Measurements from ENCODE around the gene NRXN2. TPM values are rescaled to one million over a fixed set of nuclear protein-coding genes. Genes with fewer than 3 reads are reported as not detected.

Gene NRXN2
- total RNA-seq, 1 donor from 2014 or later = 0.14 TPM

DNA sequence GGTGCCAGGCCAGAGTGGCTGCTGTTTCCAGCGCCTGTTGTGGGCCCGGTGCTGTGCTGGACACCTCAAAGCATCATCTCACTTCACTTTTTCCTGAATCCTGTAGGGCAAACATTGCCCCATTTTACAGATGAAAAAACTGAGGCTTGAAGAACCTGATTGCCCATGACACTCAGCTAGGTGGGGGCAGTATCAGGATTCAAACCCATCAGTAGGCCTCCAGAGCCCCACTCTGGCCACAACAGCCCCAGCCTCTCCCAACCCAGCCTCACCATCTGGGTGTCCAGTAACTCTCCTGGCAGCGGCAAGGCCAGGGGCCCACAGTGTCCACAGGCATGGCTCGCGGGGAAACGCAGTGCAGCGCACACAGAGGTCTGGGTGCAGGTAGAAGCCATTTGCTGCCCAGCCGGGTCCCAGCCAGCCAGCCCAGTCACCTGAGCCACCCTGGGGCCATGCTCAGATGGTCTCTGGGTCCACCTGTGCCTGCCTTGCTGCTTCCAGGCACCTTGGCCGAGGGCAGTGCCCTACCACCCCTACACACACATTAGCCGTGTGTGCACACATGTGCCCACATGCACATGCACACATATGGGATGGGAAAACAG lies 120.4 kb downstream of the NRXN2 start:
- Mint-ChIP-seq H3K9me3 (ENCODE audit: unreplicated experiment) (no peaks in the 10 kb centered on the region), H3K4me1 (ENCODE audit: low read depth, unreplicated experiment) (no peaks in the 10 kb centered on the region), H3K36me3 (ENCODE audit: low read depth, unreplicated experiment) (no peaks in the 10 kb centered on the region), H3K27ac (ENCODE audit: unreplicated experiment) (no peak overlapping the region), H3K27me3 (ENCODE audit: low read depth, unreplicated experiment) (peaks cover 41% of the 10 kb centered on the region), H3K4me3 (ENCODE audit: unreplicated experiment) (no peak overlapping the region)
- Histone ChIP-seq H2AFZ (ENCODE audit: low read depth, low read length) (no peak overlapping the region), H3K9me3 (ENCODE audit: insufficient read depth, low read depth, low read length) (no peaks in the 10 kb centered on the region), H3K4me3 (ENCODE audit: insufficient read depth, low read depth, low read length) (no peak overlapping the region), H3K79me2 (ENCODE audit: insufficient read depth, low read length) (no peaks in the 10 kb centered on the region), H3K27me3 (ENCODE audit: insufficient read depth, low read length) (no peaks in the 10 kb centered on the region), H3K4me2 (ENCODE audit: low read length) (no peak overlapping the region), H3K36me3 (ENCODE audit: insufficient read depth, low read length) (no peaks in the 10 kb centered on the region), H3K27ac (ENCODE audit: low read depth, low read length) (no peak overlapping the region), H3K4me1 (ENCODE audit: insufficient read depth, low read length) (no peaks in the 10 kb centered on the region), H3K9ac (ENCODE audit: low read length) (no peak overlapping the region), H4K20me1 (ENCODE audit: insufficient read depth, low read length) (no peaks in the 10 kb centered on the region)
- TF ChIP-seq, protein P1, sequence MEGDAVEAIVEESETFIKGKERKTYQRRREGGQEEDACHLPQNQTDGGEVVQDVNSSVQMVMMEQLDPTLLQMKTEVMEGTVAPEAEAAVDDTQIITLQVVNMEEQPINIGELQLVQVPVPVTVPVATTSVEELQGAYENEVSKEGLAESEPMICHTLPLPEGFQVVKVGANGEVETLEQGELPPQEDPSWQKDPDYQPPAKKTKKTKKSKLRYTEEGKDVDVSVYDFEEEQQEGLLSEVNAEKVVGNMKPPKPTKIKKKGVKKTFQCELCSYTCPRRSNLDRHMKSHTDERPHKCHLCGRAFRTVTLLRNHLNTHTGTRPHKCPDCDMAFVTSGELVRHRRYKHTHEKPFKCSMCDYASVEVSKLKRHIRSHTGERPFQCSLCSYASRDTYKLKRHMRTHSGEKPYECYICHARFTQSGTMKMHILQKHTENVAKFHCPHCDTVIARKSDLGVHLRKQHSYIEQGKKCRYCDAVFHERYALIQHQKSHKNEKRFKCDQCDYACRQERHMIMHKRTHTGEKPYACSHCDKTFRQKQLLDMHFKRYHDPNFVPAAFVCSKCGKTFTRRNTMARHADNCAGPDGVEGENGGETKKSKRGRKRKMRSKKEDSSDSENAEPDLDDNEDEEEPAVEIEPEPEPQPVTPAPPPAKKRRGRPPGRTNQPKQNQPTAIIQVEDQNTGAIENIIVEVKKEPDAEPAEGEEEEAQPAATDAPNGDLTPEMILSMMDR (IDR thresholded peaks at IDR 0.05; ENCODE audit: insufficient read depth, low read depth, low read length) = no peak
- TF ChIP-seq EZH2 (IDR thresholded peaks at IDR 0.05; ENCODE audit: insufficient read depth, low read length) = no peak
- FAIRE-seq (no peak), DNase-seq (ENCODE audit: low read depth) (no peak)

DNA sequence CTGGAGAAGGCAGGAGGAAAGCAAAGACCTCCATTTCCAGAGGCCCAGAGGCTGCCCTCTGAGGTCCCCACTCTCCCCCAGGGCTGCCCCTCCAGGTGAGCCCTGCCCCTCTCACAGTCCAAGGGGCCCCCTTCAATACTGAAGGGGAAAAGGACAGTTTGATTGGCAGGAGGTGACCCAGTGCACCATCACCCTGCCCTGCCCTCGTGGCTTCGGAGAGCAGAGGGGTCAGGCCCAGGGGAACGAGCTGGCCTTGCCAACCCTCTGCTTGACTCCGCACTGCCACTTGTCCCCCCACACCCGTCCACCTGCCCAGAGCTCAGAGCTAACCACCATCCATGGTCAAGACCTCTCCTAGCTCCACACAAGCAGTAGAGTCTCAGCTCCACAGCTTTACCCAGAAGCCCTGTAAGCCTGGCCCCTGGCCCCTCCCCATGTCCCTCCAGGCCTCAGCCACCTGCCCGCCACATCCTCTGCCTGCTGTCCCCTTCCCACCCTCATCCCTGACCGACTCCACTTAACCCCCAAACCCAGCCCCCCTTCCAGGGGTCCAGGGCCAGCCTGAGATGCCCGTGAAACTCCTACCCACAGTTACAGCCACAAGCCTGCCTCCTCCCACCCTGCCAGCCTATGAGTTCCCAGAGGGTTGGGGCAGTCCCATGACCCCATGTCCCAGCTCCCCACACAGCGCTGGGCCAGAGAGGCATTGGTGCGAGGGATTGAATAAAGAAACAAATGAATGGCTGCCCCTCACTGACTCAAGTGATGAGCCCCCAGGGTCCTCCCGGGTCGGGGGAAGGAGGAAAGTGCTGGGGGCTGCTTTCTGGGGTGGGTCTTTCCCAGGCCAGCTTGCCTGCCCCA lies 121.2 kb downstream of the NRXN2 start:
- Histone ChIP-seq H3K27ac (ENCODE audit: low read depth, low read length) (no peak overlapping the region), H3K4me1 (ENCODE audit: insufficient read depth, low read length) (no peaks in the 10 kb centered on the region), H3K4me2 (ENCODE audit: low read length) (no peak overlapping the region), H2AFZ (ENCODE audit: low read depth, low read length) (no peak overlapping the region), H3K9ac (ENCODE audit: low read length) (no peak overlapping the region), H3K36me3 (ENCODE audit: insufficient read depth, low read length) (no peaks in the 10 kb centered on the region), H3K4me3 (ENCODE audit: insufficient read depth, low read depth, low read length) (no peak overlapping the region), H3K9me3 (ENCODE audit: insufficient read depth, low read depth, low read length) (no peaks in the 10 kb centered on the region), H3K79me2 (ENCODE audit: insufficient read depth, low read length) (no peaks in the 10 kb centered on the region), H3K27me3 (ENCODE audit: insufficient read depth, low read length) (no peaks in the 10 kb centered on the region), H4K20me1 (ENCODE audit: insufficient read depth, low read length) (no peaks in the 10 kb centered on the region)
- FAIRE-seq (no peak), DNase-seq (ENCODE audit: low read depth) (no peak)
- no peak overlapping the region for H3K4me3 Mint-ChIP-seq (ENCODE audit: unreplicated experiment)
- H3K36me3 Mint-ChIP-seq (ENCODE audit: low read depth, unreplicated experiment) = no peaks in the 10 kb centered on the region
- H3K9me3 Mint-ChIP-seq (ENCODE audit: unreplicated experiment) = no peaks in the 10 kb centered on the region
- H3K27ac Mint-ChIP-seq (ENCODE audit: unreplicated experiment) = no peak overlapping the region
- H3K27me3 Mint-ChIP-seq (ENCODE audit: low read depth, unreplicated experiment) = peaks cover 48% of the 10 kb centered on the region
- H3K4me1 Mint-ChIP-seq (ENCODE audit: low read depth, unreplicated experiment) = no peaks in the 10 kb centered on the region
- TF ChIP-seq EZH2 (IDR thresholded peaks at IDR 0.05; ENCODE audit: insufficient read depth, low read length) = no peak
- TF ChIP-seq, protein P1 (IDR thresholded peaks at IDR 0.05; ENCODE audit: insufficient read depth, low read depth, low read length) = no peak

All from astrocyte (in vitro differentiated cells and primary cell).